Endothelial cell of umbilical vein (primary cell): ENCODE results near the gene ZFPM1. TPM values are rescaled to one million over a fixed set of nuclear protein-coding genes. Genes with fewer than 3 reads are reported as not detected.

Source experiments
- BruUV-seq: library from RNA; stranded (reverse); fragments of 400-500 nt; replicated peaks from 2 replicates; lab custom pipeline; 2021; lab: Mats Ljungman, UMichigan
- CTCF ChIA-PET: fragments of 300-600, 350-600 bp; sonication (Branson Sonifier 250); formaldehyde crosslinking; loops from one replicate; lab custom pipeline; 2021; ENCODE audit warnings: antibody characterized with exemption, inconsistent platforms; lab: Charles Lee
- POLR2A ChIA-PET: fragments of 300-600, 350-600 bp; sonication (Branson Sonifier 250); formaldehyde crosslinking; loops from one replicate; lab custom pipeline; 2021; ENCODE audit warnings: antibody characterized with exemption, inconsistent platforms; lab: Charles Lee
- DNase-seq: peaks from one replicate; pipeline ENCODE4 v3.0.0-alpha.2; 2011; ENCODE audit warnings: low read depth, low spot score
- FAIRE-seq: peaks from 2 replicates; lab custom pipeline; 2011; peaks lifted over from hg19 to GRCh38; lab: Jason Lieb, UNC
- H2AFZ ChIP-seq: 2 replicates; pipeline ENCODE4 v1.6.0; 2012; ENCODE audit warnings: low read depth, low read length, control low read depth, inconsistent platforms
- H3K27ac ChIP-seq: 2 replicates; pipeline ENCODE4 v1.5.1; 2011; ENCODE audit warnings: low read depth, mild to moderate bottlenecking, control low read depth, low read length, moderate library complexity; ENCODE audit not compliant: insufficient read depth
- H3K27me3 ChIP-seq, 2 experiments: 2 replicates each; pipeline versions ENCODE4 v1.6.0 to v1.6.1; 2011; ENCODE audit warnings: low read length in 2 of 2, mixed read lengths in 1 of 2; ENCODE audit not compliant: control insufficient read depth in 2 of 2, insufficient read depth in 2 of 2
- H3K36me3 ChIP-seq, 2 experiments: 2 replicates in 1 of 2; 3 replicates in 1 of 2; pipeline ENCODE4 v1.5.1; 2011; ENCODE audit warnings: low read length in 2 of 2, mild to moderate bottlenecking in 1 of 2, moderate library complexity in 1 of 2; ENCODE audit not compliant: control insufficient read depth in 2 of 2, insufficient read depth in 2 of 2; ENCODE audit errors: extremely low read depth in 1 of 2
- H3K4me1 ChIP-seq: 3 replicates; pipeline ENCODE4 v1.5.1; 2011; ENCODE audit warnings: mild to moderate bottlenecking, low read length; ENCODE audit not compliant: control insufficient read depth, insufficient read depth; ENCODE audit errors: extremely low read depth
- H3K4me2 ChIP-seq: 2 replicates; pipeline ENCODE4 v1.6.1; 2011; ENCODE audit warnings: low read length, control low read depth, mixed read lengths; ENCODE audit not compliant: insufficient read depth
- H3K4me3 ChIP-seq, 3 experiments: fragments of 200-600 bp in 1 of 3; sonication (generic), shearing (Covaris generic) in 1 of 3; replicated peaks in 1 of 3; 2 replicates each; pipeline ENCODE4 v1.5.1; 2011 to 2016; ENCODE audit warnings: control low read depth in 3 of 3, low read length in 3 of 3, mild to moderate bottlenecking in 2 of 3, inconsistent platforms in 1 of 3, low read depth in 1 of 3, moderate library complexity in 1 of 3; ENCODE audit not compliant: insufficient read depth in 1 of 3
- H3K79me2 ChIP-seq: 2 replicates; pipeline ENCODE4 v1.6.0; 2012; ENCODE audit warnings: low read length, inconsistent platforms; ENCODE audit not compliant: control insufficient read depth, insufficient read depth
- H3K9ac ChIP-seq: replicated peaks from 2 replicates; pipeline ENCODE3; 2011; ENCODE audit warnings: low read length, control low read depth; ENCODE audit not compliant: insufficient read depth; ENCODE audit errors: extremely low read depth
- H3K9me1 ChIP-seq: replicated peaks from 3 replicates; pipeline ENCODE4 v1.6.0; 2011; ENCODE audit warnings: mild to moderate bottlenecking, low read length; ENCODE audit not compliant: control insufficient read depth, insufficient read depth; ENCODE audit errors: extremely low read depth
- H3K9me3 ChIP-seq: replicated peaks from 2 replicates; pipeline ENCODE4 v1.5.1; 2012; ENCODE audit warnings: low read length, inconsistent platforms; ENCODE audit not compliant: control insufficient read depth, insufficient read depth
- H4K20me1 ChIP-seq: replicated peaks from 2 replicates; pipeline ENCODE3; 2011; ENCODE audit warnings: mild to moderate bottlenecking, low read length; ENCODE audit not compliant: control insufficient read depth, insufficient read depth; ENCODE audit errors: extremely low read depth
- CTCF ChIP-seq, 2 donors: IDR thresholded peaks; 1 replicate in 1 of 2; 2 replicates in 1 of 2; pipeline ENCODE4 v1.5.1; 2011; ENCODE audit warnings: low read length in 2 of 2, mild to moderate bottlenecking in 2 of 2, moderate library complexity in 2 of 2, control low read depth in 1 of 2, inconsistent platforms in 1 of 2, low read depth in 1 of 2; ENCODE audit not compliant: insufficient read depth in 1 of 2; ENCODE audit errors: extremely low read depth in 1 of 2
- EZH2 ChIP-seq: IDR thresholded peaks from 2 replicates; pipeline ENCODE4 v1.6.1; 2012; ENCODE audit warnings: borderline replicate concordance, low read depth, mild to moderate bottlenecking, moderate library complexity, low read length, inconsistent platforms; ENCODE audit not compliant: severe bottlenecking
- FOS ChIP-seq: IDR thresholded peaks from 2 replicates; pipeline ENCODE4 v1.6.1; 2011; ENCODE audit warnings: mild to moderate bottlenecking, low read length, moderate library complexity, borderline replicate concordance; ENCODE audit not compliant: insufficient read depth
- GATA2 ChIP-seq: IDR thresholded peaks from 2 replicates; pipeline ENCODE4 v1.7.0; 2011; ENCODE audit warnings: low read depth, mild to moderate bottlenecking, moderate library complexity, mixed read lengths, low read length; ENCODE audit not compliant: insufficient read length, insufficient read depth
- JUN ChIP-seq: IDR thresholded peaks from 2 replicates; pipeline ENCODE4 v1.6.1; 2011; ENCODE audit warnings: borderline replicate concordance, low read depth; ENCODE audit not compliant: insufficient read length, insufficient read depth
- MAX ChIP-seq: IDR thresholded peaks from 2 replicates; pipeline ENCODE4 v1.6.1; 2011; ENCODE audit not compliant: insufficient read depth, insufficient read length
- MYC ChIP-seq: IDR thresholded peaks from one replicate; pipeline ENCODE4 v1.6.1; 2011; ENCODE audit warnings: mild to moderate bottlenecking, low read depth, low read length
- POLR2A ChIP-seq: IDR thresholded peaks from 2 replicates; pipeline ENCODE4 v1.6.1; 2012; ENCODE audit warnings: low read depth, mild to moderate bottlenecking, control low read depth, low read length
- POLR2AphosphoS5 ChIP-seq: IDR thresholded peaks from 2 replicates; pipeline ENCODE4 v1.6.1; 2012; ENCODE audit warnings: low read depth, mild to moderate bottlenecking, control low read depth, low read length, moderate library complexity; ENCODE audit not compliant: insufficient read depth
- dilution Hi-C: fragments of 300-500 bp; cut with MboI; formaldehyde crosslinking; loops from one replicate; pipeline ENCODE4 v1.15.0; 2019; ENCODE audit warnings: low sequenced_read_pairs; ENCODE audit not compliant: extremely low pct_ligation_motif_present
- intact Hi-C: fragments of 100-400 bp; cut with micrococcal nuclease; formaldehyde crosslinking; loops from one replicate; pipeline ENCODE4 v1.10.0; 2022
- polyA plus RNA-seq, 4 experiments: library from polyadenylated mRNA; depleted of rRNA in 3 of 4; stranded (reverse) in 3 of 4; unstranded in 1 of 4; fragments of >200 nt; gene quantifications; 2 replicates each; pipeline versions ENCODE4 v1.2.1 to v1.2.3, GENCODE V29; 2011 to 2012; ENCODE audit warnings: missing spikeins in 1 of 4
- total RNA-seq: library from RNA; stranded (reverse); gene quantifications from 2 replicates; pipeline ENCODE4 v1.2.3, GENCODE V29; 2021

ZFPM1 gene
- total and polyA plus RNA-seq, 2 donors (not counting 3 experiments of a cell fraction or from before 2014, with no cell fraction given): 0.37 to 7.5 TPM

DNA sequence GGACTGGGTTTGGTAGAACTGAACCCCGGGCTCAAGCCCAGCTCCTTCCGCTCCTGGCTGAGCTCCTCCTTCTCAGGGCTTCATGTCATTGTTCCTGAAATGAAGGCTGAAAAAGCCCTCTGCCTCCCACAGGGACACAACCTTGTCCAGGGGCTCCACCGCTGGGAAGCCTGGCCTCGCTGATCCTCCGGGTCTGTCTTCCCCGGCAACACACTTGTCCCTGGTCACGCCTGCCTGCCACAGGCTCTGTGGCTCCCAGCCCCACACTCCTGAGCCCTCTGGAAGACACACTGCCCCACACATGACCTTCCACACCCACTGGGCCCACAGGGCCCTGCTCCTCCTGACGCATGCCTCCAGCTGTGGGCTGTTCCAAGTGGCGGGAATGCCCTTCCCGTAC lies 99.1 kb downstream of the ZFPM1 start:
- no peak overlapping the region for H3K27ac ChIP-seq
- H3K79me2 ChIP-seq: no peaks in the 10 kb centered on the region
- no peak overlapping the region for H2AFZ ChIP-seq
- CTCF ChIA-PET: interaction anchor here (1.2 kb wide), 1 partner anchor 8 kb away, joined by 3 read pairs; no protein-coding TSS in a partner anchor
- H3K9ac ChIP-seq: no peak overlapping the region
- POLR2A ChIA-PET: no interaction called here
- no peaks in the 10 kb centered on the region for H3K36me3 ChIP-seq
- no peak for DNase-seq
- peaks cover 0 to 6% of the 10 kb centered on the region in 2 experiments for H3K27me3 ChIP-seq
- H3K4me3 ChIP-seq: no peak overlapping the region
- dilution Hi-C loops: no loop called here
- no peaks in the 10 kb centered on the region for H3K9me3 ChIP-seq
- H3K4me2 ChIP-seq: no peak overlapping the region
- FAIRE-seq: no peak
- BruUV-seq: no TSS peak
- no peaks in the 10 kb centered on the region for H4K20me1 ChIP-seq
- intact Hi-C loops: no loop called here
- no peaks in the 10 kb centered on the region for H3K4me1 ChIP-seq
- no peaks in the 10 kb centered on the region for H3K9me1 ChIP-seq
- TF ChIP-seq GATA2 (no peak), JUN (no peak), POLR2A (no peak), MYC (no peak), FOS (no peak), POLR2AphosphoS5 (no peak), MAX (no peak), EZH2 (no peak), CTCF (IDR thresholded peaks at IDR 0.05; ENCODE audit: extremely low read depth in 1 of 2, insufficient read depth in 1 of 2, low read depth in 1 of 2, low read length in 2 of 2) (no peak)
